Measurements from ENCODE around the gene VEGFA.

VEGFA gene

DNA sequence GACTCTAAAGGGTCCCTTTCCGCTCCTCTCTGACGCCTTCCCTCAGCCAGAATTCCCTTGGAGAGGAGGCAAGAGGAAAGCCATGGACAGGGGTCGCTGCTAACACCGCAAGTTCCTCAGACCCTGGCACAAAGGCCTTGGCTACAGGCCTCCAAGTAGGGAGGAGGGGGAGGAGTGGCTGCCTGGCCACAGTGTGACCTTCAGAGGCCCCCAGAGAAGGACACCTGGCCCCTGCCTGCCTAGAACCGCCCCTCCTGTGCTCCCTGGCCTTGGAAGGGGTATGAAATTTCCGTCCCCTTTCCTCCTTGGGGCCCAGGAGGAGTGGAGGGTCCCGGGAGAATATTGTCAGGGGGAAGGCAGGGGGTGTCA, 2.7 kb downstream of the VEGFA start:
- DNase-seq (ENCODE audit: low spot score): peak; percentile 52

DNA sequence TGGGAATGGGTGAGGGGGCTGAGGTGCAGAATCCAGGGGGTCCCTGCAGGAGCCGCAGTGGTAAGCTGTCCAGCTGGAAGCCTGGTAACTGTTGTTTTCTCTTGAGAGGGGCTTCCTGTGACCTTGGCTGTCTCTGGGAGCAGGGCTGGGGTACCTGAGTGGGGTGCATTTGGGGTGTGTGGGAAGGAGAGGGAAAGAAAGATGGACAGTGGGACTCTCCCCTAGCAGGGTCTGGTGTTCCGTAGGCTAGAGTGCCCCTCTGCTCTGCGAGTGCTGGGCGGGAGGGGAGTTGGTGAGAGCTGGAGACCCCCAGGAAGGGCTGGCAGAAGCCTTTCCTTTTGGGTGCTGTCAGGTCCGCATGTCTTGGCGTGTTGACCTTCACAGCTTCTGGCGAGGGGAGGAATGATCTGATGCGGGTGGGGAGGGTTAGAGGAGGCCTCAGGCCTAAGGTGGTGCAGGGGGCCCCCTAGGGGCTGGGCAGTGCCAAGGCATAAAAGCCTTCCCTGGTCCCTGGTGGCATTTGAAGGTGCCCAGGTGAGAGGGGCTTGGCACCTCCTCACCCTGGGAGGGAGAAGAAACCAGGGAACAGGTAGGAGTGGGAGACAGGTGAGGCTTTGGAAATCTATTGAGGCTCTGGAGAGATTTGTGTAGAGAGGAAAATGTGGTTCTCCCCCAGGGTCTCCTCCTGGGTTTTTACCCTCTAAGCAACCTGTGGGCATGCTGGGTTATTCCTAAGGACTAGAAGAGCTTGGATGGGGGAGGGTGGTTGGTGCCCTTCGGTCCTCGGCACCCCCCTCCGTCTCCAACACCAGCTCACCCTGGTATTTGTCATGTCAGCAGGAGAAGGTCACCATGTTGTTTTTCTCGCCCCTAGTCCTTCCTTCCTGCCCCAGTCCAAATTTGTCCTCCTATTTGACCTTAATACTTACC, 3.3 kb downstream of the VEGFA start:
- peak; percentile 70 for DNase-seq (ENCODE audit: low spot score)

DNA sequence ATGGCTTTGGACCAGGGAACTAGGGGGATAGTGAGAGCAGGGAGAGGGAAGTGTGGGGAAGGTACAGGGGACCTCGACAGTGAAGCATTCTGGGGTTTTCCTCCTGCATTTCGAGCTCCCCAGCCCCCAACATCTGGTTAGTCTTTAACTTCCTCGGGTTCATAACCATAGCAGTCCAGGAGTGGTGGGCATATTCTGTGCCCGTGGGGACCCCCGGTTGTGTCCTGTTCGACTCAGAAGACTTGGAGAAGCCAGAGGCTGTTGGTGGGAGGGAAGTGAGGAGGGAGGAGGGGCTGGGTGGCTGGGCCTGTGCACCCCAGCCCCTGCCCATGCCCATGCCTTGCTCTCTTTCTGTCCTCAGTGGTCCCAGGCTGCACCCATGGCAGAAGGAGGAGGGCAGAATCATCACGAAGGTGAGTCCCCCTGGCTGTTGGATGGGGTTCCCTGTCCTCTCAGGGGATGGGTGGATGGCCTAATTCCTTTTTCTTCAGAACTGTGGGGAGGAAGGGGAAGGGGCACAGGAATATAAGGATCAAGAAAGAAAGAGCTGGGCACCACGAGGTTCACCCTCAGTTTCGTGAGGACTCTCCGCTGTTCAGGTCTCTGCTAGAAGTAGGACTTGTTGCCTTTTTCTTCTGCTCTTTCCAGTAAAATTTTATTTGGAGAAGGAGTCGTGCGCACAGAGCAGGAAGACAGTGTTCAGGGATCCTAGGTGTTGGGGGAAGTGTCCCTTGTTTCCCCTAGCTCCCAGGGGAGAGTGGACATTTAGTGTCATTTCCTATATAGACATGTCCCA, 4.2 kb downstream of the VEGFA start:
- DNase-seq (ENCODE audit: low spot score): no peak

DNA sequence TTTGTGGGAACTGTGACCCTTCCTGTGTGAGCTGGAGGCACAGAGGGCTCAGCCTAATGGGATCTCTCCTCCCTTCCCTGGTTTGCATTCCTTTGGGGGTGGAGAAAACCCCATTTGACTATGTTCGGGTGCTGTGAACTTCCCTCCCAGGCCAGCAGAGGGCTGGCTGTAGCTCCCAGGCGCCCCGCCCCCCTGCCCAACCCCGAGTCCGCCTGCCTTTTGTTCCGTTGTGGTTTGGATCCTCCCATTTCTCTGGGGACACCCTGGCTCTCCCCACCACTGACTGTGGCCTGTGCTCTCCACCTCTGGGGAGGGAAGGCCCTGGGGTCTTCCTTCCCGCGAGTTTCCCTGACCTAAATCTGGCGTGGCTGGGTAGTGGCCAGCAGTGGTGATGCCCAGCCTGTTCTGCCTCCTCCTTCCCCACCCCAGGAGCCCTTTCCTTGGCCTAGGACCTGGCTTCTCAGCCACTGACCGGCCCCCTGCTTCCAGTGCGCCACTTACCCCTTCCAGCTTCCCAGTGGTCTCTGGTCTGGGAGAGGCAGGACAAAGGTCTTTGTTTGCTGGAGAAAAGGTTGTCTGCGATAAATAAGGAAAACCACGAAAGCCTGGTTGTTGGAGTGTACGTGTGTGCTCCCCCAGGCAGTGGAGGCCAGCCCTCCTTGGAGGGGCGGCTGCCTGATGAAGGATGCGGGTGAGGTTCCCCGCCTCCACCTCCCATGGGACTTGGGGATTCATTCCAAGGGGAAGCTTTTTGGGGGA, 4.9 kb downstream of the VEGFA start:
- peak; percentile 94 for DNase-seq (ENCODE audit: low spot score)

DNA sequence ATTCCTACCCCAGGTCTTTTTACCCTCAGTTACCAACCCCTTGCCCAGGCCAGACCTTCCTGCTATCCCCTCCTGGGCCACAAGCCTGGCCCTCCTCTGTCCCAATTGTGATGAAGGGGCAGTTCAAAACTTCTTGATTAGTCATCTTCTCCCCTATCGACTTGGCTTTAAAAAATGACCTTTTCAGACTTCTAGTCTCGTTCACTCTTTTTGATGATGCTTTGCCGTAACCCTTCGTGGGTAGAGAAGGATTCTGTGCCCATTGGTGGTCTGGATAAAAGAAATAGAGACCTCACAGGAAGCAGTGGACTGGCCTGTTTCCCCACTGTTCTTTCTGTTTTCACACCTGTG, 5.5 kb downstream of the VEGFA start:
- no peak for DNase-seq (ENCODE audit: low spot score)

DNA sequence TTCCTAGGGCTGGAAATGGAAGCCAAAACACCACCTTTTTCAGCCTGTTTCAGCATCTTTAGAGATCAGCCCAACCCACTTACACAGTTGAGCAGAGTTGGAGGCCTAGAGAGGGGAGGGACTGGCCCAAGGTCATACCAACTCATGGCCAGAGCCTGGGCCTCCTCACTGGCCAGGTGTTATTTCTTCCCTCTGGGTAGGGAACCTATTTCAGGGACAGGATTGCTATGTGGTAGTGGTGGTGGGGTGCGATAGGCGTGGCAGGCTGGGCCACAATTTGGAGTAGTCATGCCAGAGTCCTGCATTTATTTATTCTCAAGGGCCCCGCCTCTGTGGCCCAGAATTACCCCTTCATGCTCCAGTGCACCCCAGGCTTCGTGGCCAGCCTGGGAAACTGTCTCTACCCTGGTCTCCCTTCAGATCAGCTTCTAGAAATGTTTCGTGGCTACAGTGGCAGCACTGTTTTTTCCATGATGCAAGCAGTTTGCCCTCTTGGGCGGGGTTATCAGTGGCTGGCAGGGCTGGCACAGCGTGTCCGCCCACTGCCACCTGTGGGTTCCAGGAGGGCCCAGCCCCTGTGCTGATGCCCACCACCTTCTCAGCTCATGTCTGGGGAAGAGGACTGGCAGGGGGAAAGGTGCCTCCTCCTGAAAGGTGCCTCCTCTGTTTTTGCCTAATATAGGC, 6.2 kb downstream of the VEGFA start:
- DNase-seq (ENCODE audit: low spot score): no peak

DNA sequence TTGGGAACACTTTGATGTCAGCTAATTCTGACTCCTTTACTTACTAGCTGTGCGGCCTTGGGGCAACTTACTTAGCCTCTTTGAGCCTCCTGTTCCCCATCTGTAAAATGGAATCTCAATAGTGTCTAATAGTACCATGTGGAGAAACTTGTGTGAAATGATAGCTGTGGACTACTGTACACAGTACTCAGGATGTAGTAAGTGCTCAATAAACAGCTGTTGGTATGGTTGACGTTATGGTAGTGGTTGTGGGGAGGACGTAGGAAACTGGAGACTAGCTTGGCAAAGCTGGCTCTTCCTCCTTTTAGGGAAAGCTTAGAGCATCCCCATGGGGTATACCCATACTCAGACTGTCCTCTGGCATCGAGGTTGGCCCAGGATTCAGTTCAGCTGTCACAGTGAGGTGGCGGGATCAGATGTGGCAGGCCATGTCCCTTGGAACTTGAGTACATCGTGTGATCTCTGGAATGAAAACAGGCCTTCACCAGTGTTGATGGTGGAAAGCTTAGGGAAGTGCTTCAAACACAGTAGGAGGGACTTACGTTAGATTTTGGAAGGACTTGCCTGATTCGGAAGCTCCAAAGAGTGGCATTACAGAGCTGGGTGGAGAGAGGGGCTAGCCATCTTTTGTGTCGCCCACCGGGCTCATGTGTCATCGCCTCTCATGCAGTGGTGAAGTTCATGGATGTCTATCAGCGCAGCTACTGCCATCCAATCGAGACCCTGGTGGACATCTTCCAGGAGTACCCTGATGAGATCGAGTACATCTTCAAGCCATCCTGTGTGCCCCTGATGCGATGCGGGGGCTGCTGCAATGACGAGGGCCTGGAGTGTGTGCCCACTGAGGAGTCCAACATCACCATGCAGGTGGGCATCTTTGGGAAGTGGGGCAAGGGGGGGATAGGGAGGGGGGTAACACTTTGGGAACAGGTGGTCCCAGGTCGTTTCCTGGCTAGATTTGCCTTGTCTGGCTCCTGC, 7.1 kb downstream of the VEGFA start:
- no peak for DNase-seq (ENCODE audit: low spot score)

DNA sequence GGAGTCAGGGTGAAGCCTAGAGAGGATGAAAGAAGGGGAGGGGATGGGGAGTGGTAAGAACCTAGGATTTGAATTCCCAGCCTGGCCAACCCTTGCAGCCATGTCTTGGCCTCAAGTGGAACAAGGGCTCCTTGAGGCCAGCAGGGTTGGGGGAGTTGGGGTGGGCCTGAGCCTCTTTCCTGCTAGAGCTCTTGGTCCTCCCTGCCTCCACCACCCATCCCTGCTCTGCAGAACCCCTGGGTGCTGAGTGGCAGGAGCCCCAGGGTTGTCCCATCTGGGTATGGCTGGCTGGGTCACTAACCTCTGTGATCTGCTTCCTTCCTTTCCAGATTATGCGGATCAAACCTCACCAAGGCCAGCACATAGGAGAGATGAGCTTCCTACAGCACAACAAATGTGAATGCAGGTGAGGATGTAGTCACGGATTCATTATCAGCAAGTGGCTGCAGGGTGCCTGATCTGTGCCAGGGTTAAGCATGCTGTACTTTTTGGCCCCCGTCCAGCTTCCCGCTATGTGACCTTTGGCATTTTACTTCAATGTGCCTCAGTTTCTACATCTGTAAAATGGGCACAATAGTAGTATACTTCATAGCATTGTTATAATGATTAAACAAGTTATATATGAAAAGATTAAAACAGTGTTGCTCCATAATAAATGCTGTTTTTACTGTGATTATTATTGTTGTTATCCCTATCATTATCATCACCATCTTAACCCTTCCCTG, 8.3 kb downstream of the VEGFA start:
- DNase-seq (ENCODE audit: low spot score): no peak

DNA sequence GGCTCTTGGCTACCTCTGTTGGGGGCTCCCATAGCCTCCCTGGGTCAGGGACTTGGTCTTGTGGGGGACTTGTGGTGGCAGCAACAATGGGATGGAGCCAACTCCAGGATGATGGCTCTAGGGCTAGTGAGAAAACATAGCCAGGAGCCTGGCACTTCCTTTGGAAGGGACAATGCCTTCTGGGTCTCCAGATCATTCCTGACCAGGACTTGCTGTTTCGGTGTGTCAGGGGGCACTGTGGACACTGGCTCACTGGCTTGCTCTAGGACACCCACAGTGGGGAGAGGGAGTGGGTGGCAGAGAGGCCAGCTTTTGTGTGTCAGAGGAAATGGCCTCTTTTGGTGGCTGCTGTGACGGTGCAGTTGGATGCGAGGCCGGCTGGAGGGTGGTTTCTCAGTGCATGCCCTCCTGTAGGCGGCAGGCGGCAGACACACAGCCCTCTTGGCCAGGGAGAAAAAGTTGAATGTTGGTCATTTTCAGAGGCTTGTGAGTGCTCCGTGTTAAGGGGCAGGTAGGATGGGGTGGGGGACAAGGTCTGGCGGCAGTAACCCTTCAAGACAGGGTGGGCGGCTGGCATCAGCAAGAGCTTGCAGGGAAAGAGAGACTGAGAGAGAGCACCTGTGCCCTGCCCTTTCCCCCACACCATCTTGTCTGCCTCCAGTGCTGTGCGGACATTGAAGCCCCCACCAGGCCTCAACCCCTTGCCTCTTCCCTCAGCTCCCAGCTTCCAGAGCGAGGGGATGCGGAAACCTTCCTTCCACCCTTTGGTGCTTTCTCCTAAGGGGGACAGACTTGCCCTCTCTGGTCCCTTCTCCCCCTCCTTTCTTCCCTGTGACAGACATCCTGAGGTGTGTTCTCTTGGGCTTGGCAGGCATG, 9.2 kb downstream of the VEGFA start:
- no peak for DNase-seq (ENCODE audit: low spot score)

DNA sequence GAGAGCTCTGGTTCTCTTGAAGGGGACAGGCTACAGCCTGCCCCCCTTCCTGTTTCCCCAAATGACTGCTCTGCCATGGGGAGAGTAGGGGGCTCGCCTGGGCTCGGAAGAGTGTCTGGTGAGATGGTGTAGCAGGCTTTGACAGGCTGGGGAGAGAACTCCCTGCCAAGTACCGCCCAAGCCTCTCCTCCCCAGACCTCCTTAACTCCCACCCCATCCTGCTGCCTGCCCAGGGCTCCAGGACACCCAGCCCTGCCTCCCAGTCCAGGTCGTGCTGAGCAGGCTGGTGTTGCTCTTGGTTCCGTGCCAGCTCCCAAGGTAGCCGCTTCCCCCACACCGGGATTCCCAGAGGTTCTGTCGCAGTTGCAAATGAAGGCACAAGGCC, 9.8 kb downstream of the VEGFA start:
- DNase-seq (ENCODE audit: low spot score): no peak

DNA sequence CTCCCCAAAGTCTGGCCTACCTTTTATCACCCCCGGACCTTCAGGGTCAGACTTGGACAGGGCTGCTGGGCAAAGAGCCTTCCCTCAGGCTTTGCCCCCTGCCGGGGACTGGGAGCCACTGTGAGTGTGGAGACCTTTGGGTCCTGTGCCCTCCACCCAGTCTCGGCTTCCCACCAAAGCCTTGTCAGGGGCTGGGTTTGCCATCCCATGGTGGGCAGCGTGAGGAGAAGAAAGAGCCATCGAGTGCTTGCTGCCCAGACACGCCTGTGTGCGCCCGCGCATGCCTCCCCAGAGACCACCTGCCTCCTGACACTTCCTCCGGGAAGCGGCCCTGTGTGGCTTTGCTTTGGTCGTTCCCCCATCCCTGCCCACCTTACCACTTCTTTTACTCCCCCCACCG, 10.3 kb downstream of the VEGFA start:
- DNase-seq (ENCODE audit: low spot score): no peak

DNA sequence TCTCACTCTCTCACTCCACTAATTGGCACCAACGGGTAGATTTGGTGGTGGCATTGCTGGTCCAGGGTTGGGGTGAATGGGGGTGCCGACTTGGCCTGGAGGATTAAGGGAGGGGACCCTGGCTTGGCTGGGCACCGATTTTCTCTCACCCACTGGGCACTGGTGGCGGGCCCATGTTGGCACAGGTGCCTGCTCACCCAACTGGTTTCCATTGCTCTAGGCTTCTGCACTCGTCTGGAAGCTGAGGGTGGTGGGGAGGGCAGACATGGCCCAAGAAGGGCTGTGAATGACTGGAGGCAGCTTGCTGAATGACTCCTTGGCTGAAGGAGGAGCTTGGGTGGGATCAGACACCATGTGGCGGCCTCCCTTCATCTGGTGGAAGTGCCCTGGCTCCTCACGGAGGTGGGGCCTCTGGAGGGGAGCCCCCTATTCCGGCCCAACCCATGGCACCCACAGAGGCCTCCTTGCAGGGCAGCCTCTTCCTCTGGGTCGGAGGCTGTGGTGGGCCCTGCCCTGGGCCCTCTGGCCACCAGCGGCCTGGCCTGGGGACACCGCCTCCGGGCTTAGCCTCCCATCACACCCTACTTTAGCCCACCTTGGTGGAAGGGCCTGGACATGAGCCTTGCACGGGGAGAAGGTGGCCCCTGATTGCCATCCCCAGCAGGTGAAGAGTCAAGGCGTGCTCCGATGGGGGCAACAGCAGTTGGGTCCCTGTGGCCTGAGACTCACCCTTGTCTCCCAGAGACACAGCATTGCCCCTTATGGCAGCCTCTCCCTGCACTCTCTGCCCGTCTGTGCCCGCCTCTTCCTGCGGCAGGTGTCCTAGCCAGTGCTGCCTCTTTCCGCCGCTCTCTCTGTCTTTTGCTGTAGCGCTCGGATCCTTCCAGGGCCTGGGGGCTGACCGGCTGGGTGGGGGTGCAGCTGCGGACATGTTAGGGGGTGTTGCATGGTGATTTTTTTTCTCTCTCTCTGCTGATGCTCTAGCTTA, 11.2 kb downstream of the VEGFA start:
- DNase-seq (ENCODE audit: low spot score): no peak

DNA sequence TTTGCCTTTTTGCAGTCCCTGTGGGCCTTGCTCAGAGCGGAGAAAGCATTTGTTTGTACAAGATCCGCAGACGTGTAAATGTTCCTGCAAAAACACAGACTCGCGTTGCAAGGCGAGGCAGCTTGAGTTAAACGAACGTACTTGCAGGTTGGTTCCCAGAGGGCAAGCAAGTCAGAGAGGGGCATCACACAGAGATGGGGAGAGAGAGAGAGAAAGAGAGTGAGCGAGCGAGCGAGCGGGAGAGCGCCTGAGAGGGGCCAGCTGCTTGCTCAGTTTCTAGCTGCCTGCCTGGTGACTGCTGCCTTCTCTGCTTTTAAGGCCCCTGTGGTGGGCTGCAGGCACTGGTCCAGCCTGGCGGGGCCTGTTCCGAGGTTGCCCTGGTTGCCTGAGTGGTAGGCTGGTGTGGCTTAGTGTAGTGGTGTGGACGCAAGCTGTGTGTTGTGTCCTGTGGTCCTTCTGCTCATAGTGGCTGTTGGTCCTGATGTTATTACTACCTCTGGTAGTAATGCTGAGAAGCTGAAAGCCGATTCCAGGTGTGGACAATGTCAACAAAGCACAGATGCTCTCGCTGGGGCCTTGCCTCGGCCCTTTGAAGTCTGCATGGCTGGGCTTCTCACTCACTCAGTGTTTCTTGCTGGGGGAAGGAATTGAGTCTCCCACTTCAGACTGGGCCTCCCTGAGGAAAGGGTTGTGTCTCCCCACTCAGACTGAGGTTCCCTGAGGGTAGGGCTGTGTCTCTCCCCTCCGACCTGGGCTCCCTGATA, 12.1 kb downstream of the VEGFA start:
- DNase-seq (ENCODE audit: low spot score): no peak

DNA sequence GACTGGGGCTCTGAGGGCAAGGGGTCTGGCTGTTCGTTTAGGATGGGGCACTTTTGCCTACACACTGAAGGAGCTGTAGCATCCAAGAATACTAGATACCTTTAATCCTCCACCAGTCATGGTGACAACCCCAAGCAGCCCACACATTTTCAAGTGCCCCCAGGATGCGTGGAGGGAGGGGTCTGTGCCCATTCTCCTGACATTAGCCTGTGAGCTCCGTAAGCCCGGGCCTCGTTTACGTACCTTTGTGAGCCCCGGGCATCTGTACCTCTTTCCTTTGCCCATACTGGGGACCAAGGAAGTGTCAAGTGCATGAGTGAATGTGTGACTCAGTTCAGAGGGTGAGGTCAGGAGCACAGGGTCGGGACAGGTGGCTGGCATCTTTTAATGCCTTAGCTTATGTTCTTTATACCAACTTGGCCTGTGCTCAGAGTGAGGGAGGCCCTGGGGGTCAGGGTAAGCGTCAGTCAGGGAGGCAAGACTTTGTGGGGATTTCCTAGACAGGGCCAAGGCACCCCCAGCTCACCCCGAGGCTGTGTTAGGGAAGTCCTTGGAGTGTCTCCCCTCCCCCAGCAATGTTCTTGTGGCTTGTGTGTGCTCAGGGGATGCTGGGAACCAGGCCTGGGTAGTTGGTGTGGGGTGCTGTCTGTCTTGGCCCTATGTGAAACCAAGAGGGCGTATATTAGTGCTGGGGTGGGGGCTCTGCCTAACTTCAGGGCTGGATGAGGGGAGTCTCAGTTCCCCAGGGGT, 12.9 kb downstream of the VEGFA start:
- DNase-seq (ENCODE audit: low spot score): no peak

DNA sequence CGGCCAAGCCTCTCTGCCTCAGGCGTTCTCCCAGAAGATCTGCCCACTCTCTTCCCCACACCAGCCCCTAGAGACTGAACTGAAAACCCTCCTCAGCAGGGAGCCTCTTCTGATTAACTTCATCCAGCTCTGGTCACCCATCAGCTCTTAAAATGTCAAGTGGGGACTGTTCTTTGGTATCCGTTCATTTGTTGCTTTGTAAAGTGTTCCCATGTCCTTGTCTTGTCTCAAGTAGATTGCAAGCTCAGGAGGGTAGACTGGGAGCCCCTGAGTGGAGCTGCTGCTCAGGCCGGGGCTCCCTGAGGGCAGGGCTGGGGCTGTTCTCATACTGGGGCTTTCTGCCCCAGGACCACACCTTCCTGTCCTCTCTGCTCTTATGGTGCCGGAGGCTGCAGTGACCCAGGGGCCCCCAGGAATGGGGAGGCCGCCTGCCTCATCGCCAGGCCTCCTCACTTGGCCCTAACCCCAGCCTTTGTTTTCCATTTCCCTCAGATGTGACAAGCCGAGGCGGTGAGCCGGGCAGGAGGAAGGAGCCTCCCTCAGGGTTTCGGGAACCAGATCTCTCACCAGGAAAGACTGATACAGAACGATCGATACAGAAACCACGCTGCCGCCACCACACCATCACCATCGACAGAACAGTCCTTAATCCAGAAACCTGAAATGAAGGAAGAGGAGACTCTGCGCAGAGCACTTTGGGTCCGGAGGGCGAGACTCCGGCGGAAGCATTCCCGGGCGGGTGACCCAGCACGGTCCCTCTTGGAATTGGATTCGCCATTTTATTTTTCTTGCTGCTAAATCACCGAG, 14.2 kb downstream of the VEGFA start:
- DNase-seq (ENCODE audit: low spot score): no peak

Measured in iPS-NIHi11 (cell line).